HEK293T (cell line): ENCODE data around the gene UNC50.

Experiments used
- CTCF ChIA-PET: fragments of 350-600 bp; formaldehyde crosslinking; extraction: SDS; loops from one replicate; lab custom pipeline; 2021; ENCODE audit warnings: antibody characterized with exemption, inconsistent platforms; lab: Yijun Ruan, JAX
- POLR2A ChIA-PET: fragments of 350-600 bp; formaldehyde crosslinking; extraction: SDS; loops from one replicate; lab custom pipeline; 2020; ENCODE audit warnings: antibody characterized with exemption, inconsistent platforms; lab: Yijun Ruan, JAX
- DNase-seq: peaks from one replicate; pipeline ENCODE4 v3.0.0; 2012; ENCODE audit warnings: mixed read lengths; ENCODE audit errors: extremely low spot score
- ARNT ChIP-seq: fragments of 450-650 bp; IDR thresholded peaks from 2 replicates; pipeline ENCODE4 v1.6.1; 2017; ENCODE audit warnings: mild to moderate bottlenecking
- BHLHE40 ChIP-seq: fragments of 450-650 bp; IDR thresholded peaks from 2 replicates; pipeline ENCODE4 v1.6.1; 2016; ENCODE audit warnings: mild to moderate bottlenecking, moderate library complexity, borderline replicate concordance
- CTBP1 ChIP-seq: fragments of 450-650 bp; IDR thresholded peaks from 2 replicates; pipeline ENCODE4 v1.6.1; 2016; ENCODE audit warnings: borderline replicate concordance
- ELF4 ChIP-seq: fragments of 450-650 bp; IDR thresholded peaks from 2 replicates; pipeline ENCODE4 v1.6.1; 2017; ENCODE audit warnings: antibody characterized with exemption
- FOXA1 ChIP-seq: fragments of 450-650 bp; IDR thresholded peaks from 2 replicates; pipeline ENCODE4 v1.6.1; 2016; ENCODE audit warnings: mild to moderate bottlenecking
- FOXK2 ChIP-seq: fragments of 450-650 bp; IDR thresholded peaks from 2 replicates; pipeline ENCODE4 v1.6.1; 2016; ENCODE audit warnings: mild to moderate bottlenecking
- FOXM1 ChIP-seq: fragments of 450-650 bp; IDR thresholded peaks from 2 replicates; pipeline ENCODE4 v1.6.1; 2017; ENCODE audit warnings: mild to moderate bottlenecking, borderline replicate concordance
- HDGF ChIP-seq: fragments of 450-650 bp; IDR thresholded peaks from 2 replicates; pipeline ENCODE4 v1.6.1; 2017; ENCODE audit warnings: antibody characterized with exemption, borderline replicate concordance
- L3MBTL2 ChIP-seq: fragments of 450-650 bp; conservative IDR thresholded peaks from 2 replicates; pipeline ENCODE4 v1.6.1; 2016; ENCODE audit warnings: mild to moderate bottlenecking
- LEF1 ChIP-seq: fragments of 450-650 bp; IDR thresholded peaks from 2 replicates; pipeline ENCODE4 v1.6.1; 2017; ENCODE audit warnings: mild to moderate bottlenecking, borderline replicate concordance
- NFRKB ChIP-seq: fragments of 450-650 bp; IDR thresholded peaks from 2 replicates; pipeline ENCODE4 v1.6.1; 2016; ENCODE audit warnings: mild to moderate bottlenecking, moderate library complexity
- SP1 ChIP-seq: fragments of 450-650 bp; IDR thresholded peaks from 2 replicates; pipeline ENCODE4 v1.6.1; 2017
- SUZ12 ChIP-seq: fragments of 450-650 bp; IDR thresholded peaks from 2 replicates; pipeline ENCODE4 v1.6.1; 2016; ENCODE audit warnings: mild to moderate bottlenecking
- TARDBP ChIP-seq: fragments of 450-650 bp; IDR thresholded peaks from 2 replicates; pipeline ENCODE4 v1.6.1; 2016
- ZNF384 ChIP-seq: fragments of 450-650 bp; IDR thresholded peaks from 2 replicates; pipeline ENCODE4 v1.6.1; 2016
- TF ChIP-seq, protein P1 (sequence below): fragments of 450-650 bp; IDR thresholded peaks from 2 replicates; pipeline ENCODE4 v1.6.1; 2016

Gene UNC50

DNA sequence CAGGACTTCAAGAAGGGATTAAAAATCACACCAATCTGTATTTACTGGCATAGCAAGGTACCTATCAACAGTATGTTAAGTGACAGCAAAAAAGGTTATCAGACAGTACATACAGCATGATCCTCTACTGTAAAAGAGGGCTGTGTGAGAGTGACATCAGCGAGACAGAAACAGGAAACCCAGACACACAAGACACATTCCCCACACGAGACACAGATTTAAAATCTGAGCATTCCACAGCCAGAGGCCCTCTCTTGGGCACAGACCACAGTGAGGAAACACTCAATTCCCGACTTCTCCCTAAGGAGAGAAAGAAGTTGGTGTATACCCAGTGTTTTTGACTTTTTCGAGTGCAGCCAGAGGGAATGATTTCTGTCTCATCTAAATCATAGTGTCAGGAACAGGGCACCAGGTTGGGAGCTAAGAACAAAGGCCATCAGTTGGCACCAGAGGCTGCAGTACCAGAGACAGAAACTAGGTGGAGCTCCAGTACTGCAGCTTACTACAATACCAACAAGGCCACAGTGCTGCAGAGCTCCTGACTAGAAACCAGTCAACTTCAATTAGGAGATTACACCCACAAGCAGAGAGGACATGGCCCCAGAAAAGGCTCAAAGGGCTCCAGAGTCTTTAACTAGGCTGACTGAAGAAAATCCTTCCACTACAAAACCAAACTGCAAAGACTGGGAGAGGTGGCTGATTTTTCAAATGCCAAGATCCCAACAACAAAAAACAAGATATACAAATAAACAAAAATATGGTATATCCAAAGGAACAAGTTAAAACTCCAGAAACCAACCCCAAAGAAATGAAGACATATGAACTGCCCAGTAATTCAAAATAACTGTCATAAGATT, 41.0 kb downstream of the UNC50 start:
- POLR2A ChIA-PET, result no interaction called here
- CTCF ChIA-PET, result interaction anchor here (0.6 to 1.1 kb wide), 13 partner anchors 11 to 417 kb away, joined by 3 to 11 read pairs (median 5); partner anchors contain the start of gene CRACDL
- peak; percentile 69 for DNase-seq
- TF ChIP-seq, protein P1, sequence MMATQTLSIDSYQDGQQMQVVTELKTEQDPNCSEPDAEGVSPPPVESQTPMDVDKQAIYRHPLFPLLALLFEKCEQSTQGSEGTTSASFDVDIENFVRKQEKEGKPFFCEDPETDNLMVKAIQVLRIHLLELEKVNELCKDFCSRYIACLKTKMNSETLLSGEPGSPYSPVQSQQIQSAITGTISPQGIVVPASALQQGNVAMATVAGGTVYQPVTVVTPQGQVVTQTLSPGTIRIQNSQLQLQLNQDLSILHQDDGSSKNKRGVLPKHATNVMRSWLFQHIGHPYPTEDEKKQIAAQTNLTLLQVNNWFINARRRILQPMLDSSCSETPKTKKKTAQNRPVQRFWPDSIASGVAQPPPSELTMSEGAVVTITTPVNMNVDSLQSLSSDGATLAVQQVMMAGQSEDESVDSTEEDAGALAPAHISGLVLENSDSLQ, result no peak
- peak; percentile 18; the same call in 1 of the 2 replicates for TF ChIP-seq ZNF384

DNA sequence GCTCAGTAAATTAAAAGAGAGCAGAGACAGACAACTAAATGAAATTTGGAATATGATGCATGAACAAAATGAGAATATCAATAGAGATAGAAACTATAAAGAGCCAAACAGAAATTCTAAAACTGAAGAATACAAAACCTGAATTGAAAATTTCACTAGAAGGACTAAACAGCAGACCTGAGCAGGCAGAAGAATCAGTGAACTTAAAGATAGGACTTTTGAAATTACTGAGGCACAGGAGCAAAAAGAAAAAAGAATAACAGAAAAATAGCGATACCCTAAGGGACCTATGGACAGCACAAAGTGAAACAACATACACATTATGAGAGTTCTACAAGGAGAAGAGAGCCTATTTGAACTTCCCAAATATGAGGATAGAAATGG, 41.6 kb downstream of the UNC50 start:
- ChIA-PET POLR2A (no interaction called here), CTCF (interaction anchor here (0.9 to 1.1 kb wide), 10 partner anchors 10 to 417 kb away, joined by 3 to 11 read pairs (median 5); partner anchors contain the start of gene CRACDL)
- TF ChIP-seq FOXA1 (no peak), SUZ12 (no peak), HDGF (no peak), CTBP1 (no peak), LEF1 (no peak), NFRKB (no peak), FOXK2 (no peak), ARNT (no peak), BHLHE40 (no peak), FOXM1 (no peak), SP1 (no peak), ZNF384 (no peak), TARDBP (no peak)
- TF ChIP-seq, protein P1, result no peak
- no peak for DNase-seq

DNA sequence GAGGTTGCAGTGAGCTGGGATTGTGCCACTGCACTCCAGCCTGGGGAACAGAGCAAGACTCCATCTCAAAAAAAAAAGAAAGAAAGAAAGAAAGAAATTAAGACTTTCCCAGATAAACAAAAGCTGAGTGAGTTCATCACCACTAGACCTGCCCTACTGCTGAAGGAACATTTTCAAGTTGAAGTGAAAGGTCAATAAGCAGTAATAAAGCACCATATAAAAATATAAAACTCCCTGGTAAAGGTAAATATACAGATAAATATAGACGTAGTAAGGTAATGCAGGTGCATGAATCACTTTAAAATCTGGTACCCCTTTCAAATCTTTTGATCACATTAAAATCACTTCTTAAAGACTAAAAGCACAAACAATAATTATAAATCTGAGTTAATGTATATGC, 42.6 kb downstream of the UNC50 start:
- ChIA-PET POLR2A (no interaction called here), CTCF (no interaction called here)
- no peak for DNase-seq
- TF ChIP-seq, protein P1, result no peak
- no peak for TF ChIP-seq L3MBTL2
- no peak for TF ChIP-seq FOXM1
- TF ChIP-seq FOXK2, result no peak
- no peak for TF ChIP-seq LEF1
- TF ChIP-seq HDGF, result no peak
- no peak for TF ChIP-seq BHLHE40
- TF ChIP-seq FOXA1, result no peak
- TF ChIP-seq ZNF384, result no peak

DNA sequence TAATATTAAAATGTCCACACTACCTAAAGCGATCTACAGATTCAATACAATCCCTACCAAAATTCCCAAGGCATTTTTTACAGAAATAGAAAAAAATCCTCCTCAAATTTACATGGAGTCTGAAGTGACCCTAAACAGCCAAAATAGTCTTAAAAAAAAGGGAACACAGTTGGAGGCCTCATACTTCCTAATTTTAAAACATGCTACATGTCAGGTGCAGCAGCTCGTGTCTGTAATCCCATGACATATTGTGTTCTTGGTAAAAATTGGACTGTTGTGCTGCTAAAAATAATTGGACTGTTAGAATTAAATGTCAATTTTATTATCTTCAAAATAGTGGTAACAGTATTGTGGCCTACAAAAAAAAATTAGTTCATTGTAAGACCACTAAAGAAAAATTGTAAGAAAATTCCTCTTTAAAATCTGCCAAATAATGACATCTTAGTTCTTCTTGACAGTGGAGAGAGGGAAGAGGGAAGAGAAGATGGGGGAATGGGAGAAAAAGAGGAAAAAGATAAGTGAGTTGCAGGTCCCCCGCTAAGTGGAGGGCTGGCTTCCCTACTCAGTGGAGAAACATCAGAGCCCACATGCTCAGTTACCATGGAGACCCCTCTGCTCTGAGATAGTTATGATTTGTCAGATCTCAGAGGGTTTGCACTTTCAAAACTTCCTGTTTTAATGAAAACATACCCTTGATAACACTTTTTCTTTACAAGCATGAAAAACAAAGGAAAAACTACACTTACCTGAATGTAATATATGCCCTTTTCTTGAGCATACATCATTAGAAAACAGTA, 46.5 kb downstream of the UNC50 start:
- no peak for DNase-seq
- TF ChIP-seq TARDBP (no peak), NFRKB (no peak), LEF1 (no peak), CTBP1 (no peak), FOXK2 (no peak), FOXA1 (no peak), L3MBTL2 (no peak), SUZ12 (no peak), ELF4 (no peak)
- TF ChIP-seq, protein P1, result no peak
- ChIA-PET CTCF (no interaction called here), POLR2A (no interaction called here)

DNA sequence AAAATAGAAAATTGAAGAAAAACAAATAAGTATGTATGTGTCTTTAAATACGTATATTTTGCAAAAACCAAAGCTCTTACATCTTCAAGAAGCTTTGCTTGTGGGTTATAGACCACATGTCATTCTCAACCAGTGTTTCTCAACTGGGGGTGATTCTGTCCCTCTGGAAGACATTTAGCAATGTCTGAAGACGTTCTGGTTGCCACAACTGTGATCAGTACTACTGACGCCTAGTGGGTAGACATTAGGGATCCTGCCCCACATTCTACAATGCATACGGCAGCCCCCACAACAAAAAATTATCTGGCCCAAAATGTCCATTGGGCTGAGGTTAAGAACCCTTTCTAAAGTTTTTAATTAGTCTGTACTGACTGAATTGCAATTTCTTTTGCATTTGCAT, 48.4 kb downstream of the UNC50 start:
- ChIA-PET POLR2A (no interaction called here), CTCF (interaction anchor here (0.7 kb wide), 1 partner anchor 51 kb away, joined by 6 read pairs; no protein-coding TSS in a partner anchor)
- no peak for DNase-seq
- TF ChIP-seq SUZ12, result no peak
- no peak for TF ChIP-seq HDGF
- TF ChIP-seq ZNF384, result no peak
- no peak for TF ChIP-seq TARDBP
